Duodenal mucosa (tissue), 2 donors: Measurements from ENCODE around the gene TRIM9.

Experiments used
- H3K27ac ChIP-seq: one replicate; pipeline ENCODE4 v1.7.0; 2013; ENCODE audit warnings: low read depth, low read length
- H3K27me3 ChIP-seq, 2 donors: one replicate each; pipeline ENCODE4 v1.7.0; 2013; ENCODE audit warnings: low read length in 2 of 2, control low read depth in 1 of 2; ENCODE audit not compliant: insufficient read depth in 2 of 2, control insufficient read depth in 1 of 2
- H3K36me3 ChIP-seq, 2 donors: one replicate each; pipeline ENCODE4 v1.7.0; 2013; ENCODE audit warnings: low read length in 2 of 2, control low read depth in 1 of 2; ENCODE audit not compliant: insufficient read depth in 2 of 2, control insufficient read depth in 1 of 2
- H3K4me1 ChIP-seq, 2 donors: one replicate each; pipeline ENCODE4 v1.7.0; 2013; ENCODE audit warnings: low read length in 2 of 2, control low read depth in 1 of 2; ENCODE audit not compliant: insufficient read depth in 2 of 2, control insufficient read depth in 1 of 2
- H3K4me3 ChIP-seq, 2 donors: one replicate each; pipeline ENCODE4 v1.7.0; 2013; ENCODE audit warnings: low read length in 2 of 2, low read depth in 1 of 2
- H3K9ac ChIP-seq, 2 donors: one replicate each; pipeline ENCODE4 v1.7.0; 2013; ENCODE audit warnings: low read length in 2 of 2, low read depth in 1 of 2
- H3K9me3 ChIP-seq, 2 donors: one replicate each; pipeline ENCODE4 v1.7.0; 2013; ENCODE audit warnings: low read length in 2 of 2, control low read depth in 1 of 2; ENCODE audit not compliant: control insufficient read depth in 1 of 2

TRIM9 gene

GRCh38 chr14:51093371-51094281, 1.3 kb downstream of the TRIM9 start:
- Histone ChIP-seq H3K27me3 (peaks cover 23 to 24% of the 10 kb centered on the region in 2 donors), H3K9ac (peak overlapping the region in 1 of 2 donors; percentile 3)

GRCh38 chr14:51092965-51093364, 1.9 kb downstream of the TRIM9 start:
- Histone ChIP-seq H3K36me3 (no peaks in the 10 kb centered on the region), H3K4me3 (no peak overlapping the region), H3K27me3 (peaks cover 23 to 24% of the 10 kb centered on the region in 2 donors), H3K9me3 (no peaks in the 10 kb centered on the region), H3K9ac (no peak overlapping the region), H3K27ac (no peak overlapping the region), H3K4me1 (peaks cover 8 to 19% of the 10 kb centered on the region in 2 donors)

More at GRCh38 chr14:51093371-51094281, 1.3 kb downstream of the TRIM9 start:
- peak overlapping the region; percentile 72 to 74 for H3K4me3 ChIP-seq
- peaks cover 8 to 19% of the 10 kb centered on the region in 2 donors for H3K4me1 ChIP-seq
- H3K9me3 ChIP-seq: no peaks in the 10 kb centered on the region
- no peak overlapping the region for H3K27ac ChIP-seq
- H3K36me3 ChIP-seq: no peaks in the 10 kb centered on the region

- Histone ChIP-seq H3K4me3 (no peak overlapping the region), H3K9me3 (no peaks in the 10 kb centered on the region), H3K27ac (no peak overlapping the region), H3K27me3 (peaks cover 14 to 15% of the 10 kb centered on the region in 2 donors), H3K4me1 (peaks cover 4 to 6% of the 10 kb centered on the region in 2 donors), H3K36me3 (no peaks in the 10 kb centered on the region), H3K9ac (no peak overlapping the region)
Observed at GRCh38 chr14:51089278-51089677, 5.6 kb downstream of the TRIM9 start.

GRCh38 chr14:51087031-51087441, 7.9 kb downstream of the TRIM9 start:
- Histone ChIP-seq H3K9me3 (no peaks in the 10 kb centered on the region), H3K4me1 (no peaks in the 10 kb centered on the region), H3K36me3 (no peaks in the 10 kb centered on the region), H3K9ac (no peak overlapping the region), H3K27me3 (no peaks in the 10 kb centered on the region), H3K4me3 (no peak overlapping the region), H3K27ac (no peak overlapping the region)

GRCh38 chr14:51086044-51086443, 8.9 kb downstream of the TRIM9 start:
- Histone ChIP-seq H3K4me1 (no peaks in the 10 kb centered on the region), H3K36me3 (no peaks in the 10 kb centered on the region), H3K4me3 (no peak overlapping the region), H3K27ac (no peak overlapping the region), H3K9me3 (no peaks in the 10 kb centered on the region), H3K9ac (no peak overlapping the region), H3K27me3 (no peaks in the 10 kb centered on the region)

GRCh38 chr14:51084962-51085361, 9.9 kb downstream of the TRIM9 start:
- H3K9ac ChIP-seq: no peak overlapping the region
- H3K4me1 ChIP-seq: no peaks in the 10 kb centered on the region
- H3K27me3 ChIP-seq: no peaks in the 10 kb centered on the region
- H3K36me3 ChIP-seq: no peaks in the 10 kb centered on the region
- H3K4me3 ChIP-seq: no peak overlapping the region
- H3K27ac ChIP-seq: no peak overlapping the region
- no peaks in the 10 kb centered on the region for H3K9me3 ChIP-seq

- Histone ChIP-seq H3K27me3 (no peaks in the 10 kb centered on the region), H3K4me1 (no peaks in the 10 kb centered on the region), H3K36me3 (no peaks in the 10 kb centered on the region), H3K27ac (no peak overlapping the region), H3K9me3 (no peaks in the 10 kb centered on the region), H3K4me3 (no peak overlapping the region), H3K9ac (no peak overlapping the region)
Observed at GRCh38 chr14:51084507-51084906, 10.4 kb downstream of the TRIM9 start.

GRCh38 chr14:51082349-51082748, 12.6 kb downstream of the TRIM9 start:
- Histone ChIP-seq H3K9ac (no peak overlapping the region), H3K4me1 (no peaks in the 10 kb centered on the region), H3K36me3 (no peaks in the 10 kb centered on the region), H3K27ac (no peak overlapping the region), H3K4me3 (no peak overlapping the region), H3K27me3 (no peaks in the 10 kb centered on the region), H3K9me3 (no peaks in the 10 kb centered on the region)

- H3K4me1 ChIP-seq: no peaks in the 10 kb centered on the region
- H3K27me3 ChIP-seq: no peaks in the 10 kb centered on the region
- H3K9ac ChIP-seq: no peak overlapping the region
Observed at GRCh38 chr14:51081712-51082111, 13.2 kb downstream of the TRIM9 start.

GRCh38 chr14:51081209-51081608, 13.7 kb downstream of the TRIM9 start:
- no peaks in the 10 kb centered on the region for H3K36me3 ChIP-seq
- no peak overlapping the region for H3K9ac ChIP-seq
- no peaks in the 10 kb centered on the region for H3K27me3 ChIP-seq
- H3K4me3 ChIP-seq: no peak overlapping the region
- H3K9me3 ChIP-seq: no peaks in the 10 kb centered on the region
- no peak overlapping the region for H3K27ac ChIP-seq
- H3K4me1 ChIP-seq: no peaks in the 10 kb centered on the region

More at GRCh38 chr14:51081712-51082111, 13.2 kb downstream of the TRIM9 start:
- H3K9me3 ChIP-seq: no peaks in the 10 kb centered on the region
- no peaks in the 10 kb centered on the region for H3K36me3 ChIP-seq
- no peak overlapping the region for H3K27ac ChIP-seq
- H3K4me3 ChIP-seq: no peak overlapping the region
